OCI-LY7 (cell line): ENCODE measurements around the gene PDLIM3. TPM values are rescaled to one million over a fixed set of nuclear protein-coding genes. Genes with fewer than 3 reads are reported as not detected.

Source experiments
- BruUV-seq: library from RNA; stranded (reverse); fragments of 400-500 nt; replicated peaks from 2 replicates; lab custom pipeline; 2021; lab: Mats Ljungman, UMichigan
- CTCF ChIA-PET: fragments of 300-600 bp; sonication (Branson Sonifier 250); formaldehyde crosslinking; loops from one replicate; lab custom pipeline; 2022; ENCODE audit warnings: antibody characterized with exemption; ENCODE audit not compliant: unreplicated experiment; lab: Charles Lee
- POLR2A ChIA-PET: fragments of 300-600 bp; sonication (Branson Sonifier 250); formaldehyde crosslinking; loops from one replicate; lab custom pipeline; 2022; ENCODE audit warnings: antibody characterized with exemption; lab: Charles Lee
- DNase-seq: peaks from one replicate; pipeline ENCODE4 v3.0.0-alpha.2; 2015; ENCODE audit warnings: low spot score
- H2AFZ ChIP-seq: fragments of 200-600 bp; sonication (generic), shearing (Covaris generic); 2 replicates; pipeline ENCODE4 v1.6.1; 2014; ENCODE audit warnings: mild to moderate bottlenecking, antibody characterized with exemption, low read length, moderate library complexity
- H3K27ac ChIP-seq: fragments of 200-600 bp; sonication (generic); 2 replicates; pipeline ENCODE4 v1.5.1; 2014; ENCODE audit warnings: mixed run types, low read depth, mild to moderate bottlenecking, moderate library complexity, low read length, inconsistent platforms; ENCODE audit not compliant: poor library complexity, severe bottlenecking
- H3K36me3 ChIP-seq: fragments of 200-600 bp; sonication (generic); 2 replicates; pipeline ENCODE4 v1.6.1; 2014; ENCODE audit warnings: mild to moderate bottlenecking, antibody characterized with exemption, low read length, moderate library complexity, mixed read lengths; ENCODE audit not compliant: insufficient read depth
- H3K4me1 ChIP-seq: fragments of 200-600 bp; sonication (generic); 2 replicates; pipeline ENCODE4 v1.5.1; 2014; ENCODE audit warnings: mild to moderate bottlenecking, low read length; ENCODE audit not compliant: insufficient read depth, poor library complexity, severe bottlenecking
- H3K4me2 ChIP-seq: fragments of 200-600 bp; sonication (generic); 2 replicates; pipeline ENCODE4 v1.6.1; 2014; ENCODE audit warnings: mild to moderate bottlenecking, low read length
- H3K4me3 ChIP-seq: fragments of 200-600 bp; sonication (generic); 2 replicates; pipeline ENCODE4 v1.5.1; 2014; ENCODE audit warnings: mild to moderate bottlenecking, low read depth, low read length; ENCODE audit not compliant: poor library complexity, severe bottlenecking
- H3K79me2 ChIP-seq: fragments of 200-600 bp; sonication (generic); 2 replicates; pipeline ENCODE4 v1.6.1; 2016; ENCODE audit warnings: low read depth, mild to moderate bottlenecking, low read length, moderate library complexity, mixed read lengths; ENCODE audit not compliant: insufficient read depth
- H3K9me2 ChIP-seq: fragments of 200-600 bp; sonication (generic); 2 replicates; pipeline ENCODE4 v1.6.1; 2016; ENCODE audit warnings: mild to moderate bottlenecking, low read length, mixed read lengths; ENCODE audit not compliant: insufficient read depth
- H3K9me3 ChIP-seq: fragments of 200-600 bp; sonication (generic); 2 replicates; pipeline ENCODE4 v1.6.1; 2014; ENCODE audit warnings: mild to moderate bottlenecking, mixed run types, low read length, mixed read lengths
- H4K20me1 ChIP-seq: fragments of 200-600 bp; sonication (generic); 2 replicates; pipeline ENCODE4 v1.6.1; 2014; ENCODE audit warnings: mild to moderate bottlenecking, antibody characterized with exemption, low read length, moderate library complexity, mixed read lengths; ENCODE audit not compliant: insufficient read depth
- CTCF ChIP-seq: fragments of 200-600 bp; sonication (generic); conservative IDR thresholded peaks from 2 replicates; pipeline ENCODE4 v1.5.1; 2014; ENCODE audit warnings: mild to moderate bottlenecking, antibody characterized with exemption, low read length, moderate library complexity, mixed read lengths
- EZH2phosphoT487 ChIP-seq: fragments of 200-600 bp; sonication (generic); IDR thresholded peaks from 2 replicates; pipeline ENCODE4 v1.6.1; 2018; ENCODE audit warnings: low read depth, borderline replicate concordance, mild to moderate bottlenecking, mixed run types, antibody characterized with exemption, low read length, moderate library complexity, mixed read lengths
- intact Hi-C: fragments of 100-400 bp; cut with micrococcal nuclease; formaldehyde crosslinking; loops from one replicate; pipeline ENCODE4 v1.10.0; 2022; ENCODE audit not compliant: unreplicated experiment
- total RNA-seq, 2 experiments: library from RNA; depleted of rRNA in 1 of 2; stranded (reverse); fragments of >200 nt in 1 of 2; shearing (Covaris generic) in 1 of 2; gene quantifications; 2 replicates each; pipeline ENCODE4 v1.2.3, GENCODE V29; 2014 to 2022

The PDLIM3 gene
- total RNA-seq, 2 experiments from 2014 or later: 0.03 TPM; not detected in 1

- H3K79me2 ChIP-seq: no peaks in the 10 kb centered on the region
- H3K36me3 ChIP-seq: no peaks in the 10 kb centered on the region
- BruUV-seq: no TSS peak
- no peaks in the 10 kb centered on the region for H4K20me1 ChIP-seq
- ChIA-PET CTCF (no interaction called here), POLR2A (interaction anchor here (0.5 to 1.4 kb wide), 3 partner anchors 12 to 66 kb away, joined by 3 to 4 read pairs (median 3); no protein-coding TSS in a partner anchor)
- DNase-seq: no peak
- no peak overlapping the region for H3K4me2 ChIP-seq
- H3K9me3 ChIP-seq: no peaks in the 10 kb centered on the region
- no peak overlapping the region for H3K4me3 ChIP-seq
- no peak overlapping the region for H2AFZ ChIP-seq
- no peaks in the 10 kb centered on the region for H3K9me2 ChIP-seq
- H3K4me1 ChIP-seq: no peaks in the 10 kb centered on the region
- intact Hi-C loops: no loop called here
- H3K27ac ChIP-seq: no peak overlapping the region
- no peak for TF ChIP-seq EZH2phosphoT487
- TF ChIP-seq CTCF: no peak
These were observed 6.0 kb upstream of the PDLIM3 start for GRCh38 chr4:185541251-185541727.

- POLR2A ChIA-PET: interaction anchor here (0.8 to 1.4 kb wide), 2 partner anchors 13 to 46 kb away, joined by 3 read pairs; no protein-coding TSS in a partner anchor
- Histone ChIP-seq H3K36me3 (no peaks in the 10 kb centered on the region), H3K9me2 (no peaks in the 10 kb centered on the region), H3K4me3 (no peak overlapping the region), H4K20me1 (no peaks in the 10 kb centered on the region), H3K79me2 (no peaks in the 10 kb centered on the region), H3K27ac (no peak overlapping the region), H3K4me1 (no peaks in the 10 kb centered on the region), H3K9me3 (no peaks in the 10 kb centered on the region), H3K4me2 (no peak overlapping the region), H2AFZ (no peak overlapping the region)
- intact Hi-C loops: no loop called here
- TF ChIP-seq EZH2phosphoT487: no peak
- no peak for TF ChIP-seq CTCF
- no TSS peak for BruUV-seq
- CTCF ChIA-PET: no interaction called here
- DNase-seq: no peak
These were observed 5.3 kb upstream of the PDLIM3 start for GRCh38 chr4:185540487-185541120.

DNA sequence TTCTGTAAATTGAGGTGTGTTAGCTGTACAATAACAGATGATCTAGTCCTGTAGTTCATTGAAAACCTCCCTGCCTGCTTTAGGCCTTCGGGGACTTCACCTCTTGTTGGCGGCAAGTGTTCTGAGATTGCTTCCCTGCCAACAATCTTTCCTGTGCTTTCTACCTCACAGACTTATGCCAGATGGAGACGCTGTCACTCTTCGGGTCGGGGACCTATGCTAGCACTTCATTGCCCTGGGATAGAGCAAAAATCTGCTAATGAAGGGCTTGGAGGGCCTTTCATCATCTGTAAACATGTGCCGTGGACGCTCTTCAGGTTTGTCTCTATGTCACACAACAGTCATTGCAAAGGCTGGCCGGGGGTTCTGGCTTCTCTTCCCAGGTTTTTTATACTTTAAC lies 4.7 kb upstream of the PDLIM3 start:
- intact Hi-C loops: no loop called here
- no TSS peak for BruUV-seq
- POLR2A ChIA-PET: interaction anchor here (0.8 kb wide), 1 partner anchor 47 kb away, joined by 3 read pairs; no protein-coding TSS in a partner anchor

More for the DNA sequence above, 4.7 kb upstream of the PDLIM3 start:
- H3K4me2 ChIP-seq: no peak overlapping the region
- no peaks in the 10 kb centered on the region for H3K9me3 ChIP-seq
- H3K27ac ChIP-seq: no peak overlapping the region
- no peaks in the 10 kb centered on the region for H3K79me2 ChIP-seq
- CTCF ChIA-PET: no interaction called here
- no peak for TF ChIP-seq CTCF
- no peak for TF ChIP-seq EZH2phosphoT487
- H4K20me1 ChIP-seq: no peaks in the 10 kb centered on the region
- no peak for DNase-seq
- no peaks in the 10 kb centered on the region for H3K9me2 ChIP-seq
- H2AFZ ChIP-seq: no peak overlapping the region
- no peaks in the 10 kb centered on the region for H3K36me3 ChIP-seq
- H3K4me1 ChIP-seq: no peaks in the 10 kb centered on the region
- H3K4me3 ChIP-seq: no peak overlapping the region
